ENCODE results near the gene SWAP70. TPM values are rescaled to one million over a fixed set of nuclear protein-coding genes. Genes with fewer than 3 reads are reported as not detected.
A peak's percentile ranks its signal among the peaks of the same experiment; 100 is the strongest.

The SWAP70 gene
- total and polyA plus RNA-seq, 9 of the 15 experiments (the other 6 are each of a cell fraction or from before 2014, with no cell fraction given), result 1.7 to 4.9 (median 3.9) TPM

DNA sequence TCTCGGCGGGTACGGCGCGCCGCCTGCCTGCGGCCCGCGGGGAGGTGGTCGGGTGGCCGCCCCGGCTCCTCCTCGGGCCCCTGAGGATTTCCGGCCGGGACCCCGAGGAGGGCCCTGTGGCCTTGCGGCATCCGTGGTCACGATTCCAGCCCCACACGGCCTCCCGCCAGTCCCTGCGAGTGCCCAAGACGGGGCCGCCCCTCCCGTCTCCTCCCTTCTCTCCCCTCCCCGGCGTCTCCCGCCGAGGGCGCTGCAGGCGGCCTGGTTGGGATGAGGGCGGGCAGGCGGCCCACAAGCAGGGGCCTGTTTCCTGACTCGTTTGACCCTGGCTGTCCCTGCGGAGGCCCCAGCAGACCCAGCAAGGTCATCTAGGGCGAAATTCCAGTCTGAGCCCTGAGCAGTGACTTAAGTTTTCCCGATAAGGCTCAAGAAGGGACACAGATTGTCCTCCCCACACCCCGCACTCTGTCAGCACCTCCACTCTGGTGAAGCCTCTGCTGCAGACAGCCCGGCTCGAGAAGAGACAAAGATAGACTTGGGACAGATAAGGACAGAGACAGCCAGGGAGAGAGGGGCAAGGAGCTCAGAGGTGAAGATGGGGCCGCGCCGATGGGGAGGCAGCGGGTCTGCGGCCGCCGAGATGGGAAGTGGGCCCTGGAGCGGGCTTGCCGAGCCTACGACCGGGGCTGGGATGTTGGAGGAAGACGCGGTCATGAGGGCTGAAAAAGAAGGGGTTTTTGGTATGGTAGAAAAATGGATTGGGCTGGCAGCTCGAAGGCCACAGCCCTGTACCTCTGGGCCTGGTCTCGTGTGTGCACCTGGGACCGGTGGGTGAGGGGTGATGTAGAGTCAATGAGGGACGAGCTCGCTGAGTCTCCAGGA, 95.0 kb downstream of the SWAP70 start (continued):
- TF ChIP-seq, protein P1, sequence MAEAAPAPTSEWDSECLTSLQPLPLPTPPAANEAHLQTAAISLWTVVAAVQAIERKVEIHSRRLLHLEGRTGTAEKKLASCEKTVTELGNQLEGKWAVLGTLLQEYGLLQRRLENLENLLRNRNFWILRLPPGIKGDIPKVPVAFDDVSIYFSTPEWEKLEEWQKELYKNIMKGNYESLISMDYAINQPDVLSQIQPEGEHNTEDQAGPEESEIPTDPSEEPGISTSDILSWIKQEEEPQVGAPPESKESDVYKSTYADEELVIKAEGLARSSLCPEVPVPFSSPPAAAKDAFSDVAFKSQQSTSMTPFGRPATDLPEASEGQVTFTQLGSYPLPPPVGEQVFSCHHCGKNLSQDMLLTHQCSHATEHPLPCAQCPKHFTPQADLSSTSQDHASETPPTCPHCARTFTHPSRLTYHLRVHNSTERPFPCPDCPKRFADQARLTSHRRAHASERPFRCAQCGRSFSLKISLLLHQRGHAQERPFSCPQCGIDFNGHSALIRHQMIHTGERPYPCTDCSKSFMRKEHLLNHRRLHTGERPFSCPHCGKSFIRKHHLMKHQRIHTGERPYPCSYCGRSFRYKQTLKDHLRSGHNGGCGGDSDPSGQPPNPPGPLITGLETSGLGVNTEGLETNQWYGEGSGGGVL (CRISPR knock-in tag; IDR thresholded peaks at IDR 0.05), result no peak
- TF ChIP-seq ZKSCAN3 (CRISPR knock-in tag; IDR thresholded peaks at IDR 0.05) (no peak), NFYB (IDR thresholded peaks at IDR 0.05; ENCODE audit: extremely low read depth, insufficient read length) (no peak), MEIS2 (IDR thresholded peaks at IDR 0.05; ENCODE audit: partially characterized antibody) (peak; percentile 89), ZNF134 (CRISPR knock-in tag; conservative IDR thresholded peaks at IDR 0.05) (no peak), GABPB2 (CRISPR knock-in tag; conservative IDR thresholded peaks at IDR 0.05) (no peak), RBM25 (IDR thresholded peaks at IDR 0.05; ENCODE audit: low read depth, low read length, severe bottlenecking) (no peak), SAFB2 (IDR thresholded peaks at IDR 0.05; ENCODE audit: borderline replicate concordance, low read depth, low read length, severe bottlenecking) (no peak), ZNF212 (CRISPR knock-in tag; IDR thresholded peaks at IDR 0.05) (no peak), ZNF561 (CRISPR knock-in tag; conservative IDR thresholded peaks at IDR 0.05) (no peak), RCOR1 (IDR thresholded peaks at IDR 0.05; ENCODE audit: borderline replicate concordance in 1 of 2, low read depth in 2 of 2, low read length in 2 of 2) (peak; percentile 36 to 84; a peak in 3 of 4 replicates)
- TF ChIP-seq, protein P2, sequence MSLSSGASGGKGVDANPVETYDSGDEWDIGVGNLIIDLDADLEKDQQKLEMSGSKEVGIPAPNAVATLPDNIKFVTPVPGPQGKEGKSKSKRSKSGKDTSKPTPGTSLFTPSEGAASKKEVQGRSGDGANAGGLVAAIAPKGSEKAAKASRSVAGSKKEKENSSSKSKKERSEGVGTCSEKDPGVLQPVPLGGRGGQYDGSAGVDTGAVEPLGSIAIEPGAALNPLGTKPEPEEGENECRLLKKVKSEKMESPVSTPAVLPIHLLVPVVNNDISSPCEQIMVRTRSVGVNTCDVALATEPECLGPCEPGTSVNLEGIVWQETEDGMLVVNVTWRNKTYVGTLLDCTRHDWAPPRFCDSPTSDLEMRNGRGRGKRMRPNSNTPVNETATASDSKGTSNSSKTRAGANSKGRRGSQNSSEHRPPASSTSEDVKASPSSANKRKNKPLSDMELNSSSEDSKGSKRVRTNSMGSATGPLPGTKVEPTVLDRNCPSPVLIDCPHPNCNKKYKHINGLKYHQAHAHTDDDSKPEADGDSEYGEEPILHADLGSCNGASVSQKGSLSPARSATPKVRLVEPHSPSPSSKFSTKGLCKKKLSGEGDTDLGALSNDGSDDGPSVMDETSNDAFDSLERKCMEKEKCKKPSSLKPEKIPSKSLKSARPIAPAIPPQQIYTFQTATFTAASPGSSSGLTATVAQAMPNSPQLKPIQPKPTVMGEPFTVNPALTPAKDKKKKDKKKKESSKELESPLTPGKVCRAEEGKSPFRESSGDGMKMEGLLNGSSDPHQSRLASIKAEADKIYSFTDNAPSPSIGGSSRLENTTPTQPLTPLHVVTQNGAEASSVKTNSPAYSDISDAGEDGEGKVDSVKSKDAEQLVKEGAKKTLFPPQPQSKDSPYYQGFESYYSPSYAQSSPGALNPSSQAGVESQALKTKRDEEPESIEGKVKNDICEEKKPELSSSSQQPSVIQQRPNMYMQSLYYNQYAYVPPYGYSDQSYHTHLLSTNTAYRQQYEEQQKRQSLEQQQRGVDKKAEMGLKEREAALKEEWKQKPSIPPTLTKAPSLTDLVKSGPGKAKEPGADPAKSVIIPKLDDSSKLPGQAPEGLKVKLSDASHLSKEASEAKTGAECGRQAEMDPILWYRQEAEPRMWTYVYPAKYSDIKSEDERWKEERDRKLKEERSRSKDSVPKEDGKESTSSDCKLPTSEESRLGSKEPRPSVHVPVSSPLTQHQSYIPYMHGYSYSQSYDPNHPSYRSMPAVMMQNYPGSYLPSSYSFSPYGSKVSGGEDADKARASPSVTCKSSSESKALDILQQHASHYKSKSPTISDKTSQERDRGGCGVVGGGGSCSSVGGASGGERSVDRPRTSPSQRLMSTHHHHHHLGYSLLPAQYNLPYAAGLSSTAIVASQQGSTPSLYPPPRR (CRISPR knock-in tag; IDR thresholded peaks at IDR 0.05; ENCODE audit: borderline replicate concordance), result no peak
- TF ChIP-seq, protein P3, sequence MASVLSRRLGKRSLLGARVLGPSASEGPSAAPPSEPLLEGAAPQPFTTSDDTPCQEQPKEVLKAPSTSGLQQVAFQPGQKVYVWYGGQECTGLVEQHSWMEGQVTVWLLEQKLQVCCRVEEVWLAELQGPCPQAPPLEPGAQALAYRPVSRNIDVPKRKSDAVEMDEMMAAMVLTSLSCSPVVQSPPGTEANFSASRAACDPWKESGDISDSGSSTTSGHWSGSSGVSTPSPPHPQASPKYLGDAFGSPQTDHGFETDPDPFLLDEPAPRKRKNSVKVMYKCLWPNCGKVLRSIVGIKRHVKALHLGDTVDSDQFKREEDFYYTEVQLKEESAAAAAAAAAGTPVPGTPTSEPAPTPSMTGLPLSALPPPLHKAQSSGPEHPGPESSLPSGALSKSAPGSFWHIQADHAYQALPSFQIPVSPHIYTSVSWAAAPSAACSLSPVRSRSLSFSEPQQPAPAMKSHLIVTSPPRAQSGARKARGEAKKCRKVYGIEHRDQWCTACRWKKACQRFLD (CRISPR knock-in tag; IDR thresholded peaks at IDR 0.05), result no peak
- TF ChIP-seq, protein P4, sequence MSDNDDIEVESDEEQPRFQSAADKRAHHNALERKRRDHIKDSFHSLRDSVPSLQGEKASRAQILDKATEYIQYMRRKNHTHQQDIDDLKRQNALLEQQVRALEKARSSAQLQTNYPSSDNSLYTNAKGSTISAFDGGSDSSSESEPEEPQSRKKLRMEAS (CRISPR knock-in tag; IDR thresholded peaks at IDR 0.05), result peak; percentile 53; the same call in 1 of the 2 replicates
- TF ChIP-seq, protein P5, sequence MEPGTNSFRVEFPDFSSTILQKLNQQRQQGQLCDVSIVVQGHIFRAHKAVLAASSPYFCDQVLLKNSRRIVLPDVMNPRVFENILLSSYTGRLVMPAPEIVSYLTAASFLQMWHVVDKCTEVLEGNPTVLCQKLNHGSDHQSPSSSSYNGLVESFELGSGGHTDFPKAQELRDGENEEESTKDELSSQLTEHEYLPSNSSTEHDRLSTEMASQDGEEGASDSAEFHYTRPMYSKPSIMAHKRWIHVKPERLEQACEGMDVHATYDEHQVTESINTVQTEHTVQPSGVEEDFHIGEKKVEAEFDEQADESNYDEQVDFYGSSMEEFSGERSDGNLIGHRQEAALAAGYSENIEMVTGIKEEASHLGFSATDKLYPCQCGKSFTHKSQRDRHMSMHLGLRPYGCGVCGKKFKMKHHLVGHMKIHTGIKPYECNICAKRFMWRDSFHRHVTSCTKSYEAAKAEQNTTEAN (CRISPR knock-in tag; IDR thresholded peaks at IDR 0.05), result no peak
- TF ChIP-seq, protein P6, sequence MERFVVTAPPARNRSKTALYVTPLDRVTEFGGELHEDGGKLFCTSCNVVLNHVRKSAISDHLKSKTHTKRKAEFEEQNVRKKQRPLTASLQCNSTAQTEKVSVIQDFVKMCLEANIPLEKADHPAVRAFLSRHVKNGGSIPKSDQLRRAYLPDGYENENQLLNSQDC (CRISPR knock-in tag; IDR thresholded peaks at IDR 0.05), result no peak

Measured in K562 (cell line).